Pancreas (tissue), 10 donors: ENCODE measurements around the gene ZFAND6. TPM values are rescaled to one million over a fixed set of nuclear protein-coding genes. Genes with fewer than 3 reads are reported as not detected.

Experiments used
- ATAC-seq, 4 donors: fragments of 200-7000 bp; cut with Tn5 transposase; one replicate each; pipeline versions ENCODE4 v1.8.0 to v1.9.1; 2020; ENCODE audit warnings: mild to moderate bottlenecking in 4 of 4, moderate library complexity in 4 of 4
- DNase-seq, 6 donors: peaks; one replicate each; pipeline ENCODE4 v3.0.0-alpha.2; 2020
- FAIRE-seq: peaks from 2 replicates; lab custom pipeline; 2012; peaks lifted over from hg19 to GRCh38; lab: Jason Lieb, UNC
- H3K27ac ChIP-seq, 4 donors: fragments of 200-600 bp; sonication (generic); 1 replicate in 3 of 4; 2 replicates in 1 of 4; pipeline versions ENCODE4 v1.5.0 to v1.8.0; 2020
- H3K27me3 ChIP-seq, 4 donors: fragments of 200-600 bp; one replicate each; pipeline ENCODE4 v1.8.0; 2021
- H3K36me3 ChIP-seq, 3 donors: fragments of 200-600 bp; sonication (generic) in 1 of 3; one replicate each; pipeline versions ENCODE4 v1.5.0 to v1.8.0; 2020 to 2021
- H3K4me1 ChIP-seq, 3 donors: fragments of 200-600 bp; one replicate each; pipeline ENCODE4 v1.8.0; 2021
- H3K4me3 ChIP-seq, 4 donors: fragments of 200-600 bp; sonication (generic) in 2 of 4; one replicate each; pipeline versions ENCODE4 v1.5.0 to v1.8.0; 2020 to 2021
- H3K9me3 ChIP-seq, 4 donors: fragments of 200-600 bp; one replicate each; pipeline ENCODE4 v1.8.0; 2021
- CTCF ChIP-seq, 4 donors: fragments of 200-600 bp; sonication (generic) in 3 of 4; IDR thresholded peaks; one replicate each; pipeline versions ENCODE4 v1.5.0 to v1.8.0; 2021; ENCODE audit warnings: antibody characterized with exemption in 4 of 4
- WGBS, 2 donors: extraction: QIAGEN DNeasy Blood & Tissue Kit; methylation state at CpG; one replicate each; pipeline ENCODE4 v1.1.7; 2013; 5-methylcytosine and 5-hydroxymethylcytosine counted together
- intact Hi-C, 3 donors: fragments of 100-400 bp; cut with DNase I; formaldehyde crosslinking; loops; one replicate each; pipeline versions ENCODE4 v1.11.1 to v1.14.2; 2022
- polyA plus RNA-seq, 2 donors: library from polyadenylated mRNA; stranded (reverse); fragments of 200-250 nt; gene quantifications; one replicate each; pipeline ENCODE4 v1.2.3, GENCODE V29; 2013
- total RNA-seq, 6 donors: library from RNA; stranded (reverse); fragmentation: NEBNext Ultra II Directional in 4 of 6; extraction: Animal tissue kit (Norgen Biotek cat#: 25700) in 4 of 6; gene quantifications; one replicate each; pipeline versions ENCODE4 v1.2.1 to v1.2.4, GENCODE V29; 2021 to 2023
- donor health status: healthy with polysubstance abuse.
- donor health status: DM: no; HTN: no; CAD: no; lungs with moderate emphysema.
- donor health status: DM: no; HTN: no; CAD: no.
- donor health status: control.
- donor health status: control.
- donor health status: Bipolar disorder and iron deficiency.
- donor health status: DM: yes; HTN: yes; CAD: no.
- donor health status: DM: no; HTN: no; CAD: no.
- donor health status: DM: no; HTN: no; CAD: no.
- donor health status: DM: yes; HTN: yes; CAD: no.

ZFAND6 gene
- total and polyA plus RNA-seq, 8 donors: 16.9 to 41.5 (median 19.1) TPM

DNA sequence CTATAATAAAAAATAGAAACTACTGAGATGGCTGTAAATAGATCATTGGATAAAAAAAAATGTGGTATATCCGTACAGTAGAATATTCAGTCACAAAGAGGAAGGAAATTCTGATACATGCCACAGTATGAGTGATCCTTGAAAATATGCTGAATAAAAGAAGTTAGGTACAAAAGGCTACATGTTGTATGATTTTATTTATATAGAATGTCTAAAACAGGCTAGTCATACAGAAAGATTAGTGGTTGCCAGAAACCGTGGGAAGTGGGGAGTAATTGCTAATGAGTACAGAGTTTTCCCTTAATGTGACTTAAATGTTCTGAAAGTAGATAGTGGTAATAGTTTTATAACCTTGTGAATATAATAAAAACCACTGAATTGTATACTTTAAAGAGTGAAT lies 68.4 kb downstream of the ZFAND6 start:
- WGBS, 2 donors: 92 to 96% methylated on average over 2 of the region's 2 CpGs
- TF ChIP-seq CTCF (IDR thresholded peaks at IDR 0.05): no peak
- DNase-seq: no peak
- FAIRE-seq: no peak
- Histone ChIP-seq H3K36me3 (peaks cover 0 to 5% (median 0%) of the 10 kb centered on the region in 3 donors), H3K9me3 (no peaks in the 10 kb centered on the region), H3K4me1 (no peaks in the 10 kb centered on the region), H3K27me3 (no peaks in the 10 kb centered on the region), H3K4me3 (no peak overlapping the region), H3K27ac (no peak overlapping the region)
- ATAC-seq: no peak
- intact Hi-C loops: no loop called here

DNA sequence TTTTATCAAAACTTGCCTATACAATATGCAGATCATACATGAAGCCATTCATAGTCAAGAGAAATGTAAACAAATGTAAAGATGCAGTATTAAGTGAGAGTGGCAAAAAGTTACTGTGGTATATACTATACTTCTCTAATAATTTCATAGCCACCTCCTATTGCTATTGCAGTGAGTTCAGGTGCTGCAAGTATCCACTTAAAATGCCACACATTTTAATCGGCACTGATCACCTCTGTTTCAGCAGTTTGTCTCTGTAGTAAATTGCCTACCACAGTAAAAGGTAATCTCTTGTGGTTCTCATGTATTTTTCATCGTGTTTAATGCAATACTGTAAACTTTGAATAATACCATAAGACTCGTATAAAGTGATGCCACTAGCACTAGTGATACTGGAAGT lies 72.9 kb downstream of the ZFAND6 start:
- FAIRE-seq (no peak), ATAC-seq (no peak), DNase-seq (no peak)
- WGBS, 2 donors: 93 to 96% methylated on average over 3 of the region's 3 CpGs
- H3K4me1 ChIP-seq: no peaks in the 10 kb centered on the region
- no peak overlapping the region for H3K27ac ChIP-seq
- H3K27me3 ChIP-seq: no peaks in the 10 kb centered on the region
- H3K36me3 ChIP-seq: peaks cover 0 to 3% (median 0%) of the 10 kb centered on the region in 3 donors
- TF ChIP-seq CTCF (IDR thresholded peaks at IDR 0.05): no peak
- no peak overlapping the region for H3K4me3 ChIP-seq
- H3K9me3 ChIP-seq: no peaks in the 10 kb centered on the region
- intact Hi-C loops: no loop called here

DNA sequence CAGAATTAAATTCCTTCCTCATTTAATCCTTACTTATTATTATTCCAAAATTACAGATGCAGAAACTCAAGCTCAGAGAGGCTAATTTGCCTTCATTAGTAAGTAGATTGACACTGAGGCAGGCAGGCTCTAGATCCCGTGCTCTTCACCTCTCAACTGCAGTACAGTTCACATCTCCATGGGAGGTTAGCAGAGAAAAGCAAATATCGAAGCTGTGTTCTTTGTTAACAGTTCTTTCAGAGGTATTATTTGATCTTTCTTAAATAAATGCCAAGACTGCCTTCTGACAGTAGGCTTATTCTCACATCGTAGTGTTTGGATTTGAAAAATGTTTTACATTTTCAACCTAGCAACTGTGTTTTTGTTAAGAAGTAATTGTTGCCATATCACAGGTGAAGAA lies 77.4 kb downstream of the ZFAND6 start:
- Histone ChIP-seq H3K27me3 (no peaks in the 10 kb centered on the region), H3K36me3 (peaks cover 0 to 3% (median 0%) of the 10 kb centered on the region in 3 donors), H3K4me1 (no peaks in the 10 kb centered on the region), H3K27ac (no peak overlapping the region), H3K9me3 (no peaks in the 10 kb centered on the region), H3K4me3 (no peak overlapping the region)
- no peak for FAIRE-seq
- no peak for TF ChIP-seq CTCF (IDR thresholded peaks at IDR 0.05)
- intact Hi-C loops: no loop called here
- WGBS, 2 donors: 65 to 82% methylated on average over 3 of the region's 3 CpGs
- no peak for ATAC-seq
- no peak for DNase-seq

DNA sequence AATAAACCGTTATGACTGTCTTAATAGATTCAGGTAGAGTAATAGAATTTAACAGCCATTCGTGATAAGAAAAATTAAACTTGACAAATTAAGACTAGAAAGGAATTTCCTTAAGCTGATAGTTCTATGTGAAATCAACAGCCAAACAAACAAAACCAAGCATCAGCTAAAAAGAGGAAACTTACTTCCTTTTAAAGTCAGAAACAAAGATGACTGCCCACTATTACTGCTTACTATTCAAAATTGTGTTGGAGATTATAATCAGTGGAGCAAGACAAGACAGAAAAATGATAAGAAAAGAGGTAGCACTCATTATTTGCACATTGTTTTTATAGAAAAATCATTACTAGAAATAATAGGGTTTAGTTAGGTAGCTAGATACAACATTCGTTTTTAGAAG lies 79.5 kb downstream of the ZFAND6 start:
- Histone ChIP-seq H3K9me3 (no peaks in the 10 kb centered on the region), H3K36me3 (no peaks in the 10 kb centered on the region), H3K27me3 (no peaks in the 10 kb centered on the region), H3K4me3 (no peak overlapping the region), H3K4me1 (no peaks in the 10 kb centered on the region), H3K27ac (no peak overlapping the region)
- ATAC-seq: no peak
- 84 to 94% methylated on average over 3 of the region's 3 CpGs for WGBS, 2 donors
- TF ChIP-seq CTCF (IDR thresholded peaks at IDR 0.05): no peak
- intact Hi-C loops: no loop called here
- FAIRE-seq: no peak
- no peak for DNase-seq

DNA sequence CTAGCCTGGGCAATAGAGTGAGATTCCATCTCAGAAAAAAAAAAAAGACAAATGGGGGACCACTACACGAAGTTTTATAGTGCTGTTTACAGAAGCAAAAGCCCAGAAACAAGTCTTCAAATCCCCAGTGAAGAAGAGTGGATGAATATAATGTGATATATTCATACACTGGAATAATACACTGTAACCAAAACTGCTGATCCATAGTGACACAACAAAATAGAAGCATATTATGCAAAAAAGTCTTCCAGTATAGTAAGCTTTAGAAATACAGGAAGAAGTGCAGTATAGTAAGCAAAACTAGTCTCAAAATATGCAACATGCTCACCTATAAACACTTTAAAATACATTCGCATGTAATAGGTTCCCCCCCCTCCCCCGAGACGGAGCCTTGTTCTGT lies 81.4 kb downstream of the ZFAND6 start:
- intact Hi-C loops: no loop called here
- FAIRE-seq: no peak

More for the DNA sequence above, 81.4 kb downstream of the ZFAND6 start:
- Histone ChIP-seq H3K9me3 (no peaks in the 10 kb centered on the region), H3K36me3 (no peaks in the 10 kb centered on the region), H3K4me1 (no peaks in the 10 kb centered on the region), H3K4me3 (no peak overlapping the region), H3K27ac (no peak overlapping the region), H3K27me3 (no peaks in the 10 kb centered on the region)
- ATAC-seq (no peak), DNase-seq (no peak)
- TF ChIP-seq CTCF (IDR thresholded peaks at IDR 0.05): no peak
- 90 to 93% methylated on average over 4 of the region's 4 CpGs for WGBS, 2 donors
